Vagina (tissue), 2 donors: ENCODE results near the gene CFAP90.

Source experiments
- POLR2AphosphoS5 ChIP-seq, 2 donors: sonication (generic); formaldehyde crosslinking; IDR thresholded peaks; one replicate each; pipeline ENCODE4 v1.9.0; 2017; ENCODE audit warnings: antibody characterized with exemption in 2 of 2, mild to moderate bottlenecking in 2 of 2, low read depth in 1 of 2; ENCODE audit not compliant: insufficient read depth in 1 of 2
- TF ChIP-seq, protein P1 (sequence below), 3 experiments: fragments of 450-650 bp in 2 of 3; fragments of 200-600 bp in 1 of 3; sonication (generic) in 1 of 3; IDR thresholded peaks; one replicate each; pipeline ENCODE4 v1.5.1; 2017 to 2019; ENCODE audit warnings: antibody characterized with exemption in 3 of 3, mild to moderate bottlenecking in 2 of 3, moderate library complexity in 2 of 3

DNA sequence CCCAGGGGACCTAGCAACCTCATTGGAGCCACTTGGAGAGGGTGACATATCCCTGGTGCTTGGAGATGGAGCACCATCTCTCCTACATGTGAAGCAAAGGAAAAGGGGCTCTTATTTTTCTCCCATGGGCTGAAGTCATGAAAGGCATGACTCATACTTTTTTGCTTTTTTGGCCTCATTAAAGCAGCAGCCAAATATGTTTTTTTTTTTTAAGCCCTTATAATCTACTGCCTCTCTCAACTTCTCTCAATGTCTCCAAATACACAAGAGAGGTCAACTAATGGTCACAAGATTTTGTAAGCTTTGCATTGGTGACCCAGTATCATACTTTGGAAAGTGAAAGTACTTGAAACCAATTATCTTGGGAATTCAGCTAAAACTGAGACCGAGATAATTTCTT lies 1.6 kb upstream of the CFAP90 start:
- TF ChIP-seq POLR2AphosphoS5 (IDR thresholded peaks at IDR 0.05; ENCODE audit: insufficient read depth in 1 of 2, low read depth in 1 of 2), result no peak
- TF ChIP-seq, protein P1, sequence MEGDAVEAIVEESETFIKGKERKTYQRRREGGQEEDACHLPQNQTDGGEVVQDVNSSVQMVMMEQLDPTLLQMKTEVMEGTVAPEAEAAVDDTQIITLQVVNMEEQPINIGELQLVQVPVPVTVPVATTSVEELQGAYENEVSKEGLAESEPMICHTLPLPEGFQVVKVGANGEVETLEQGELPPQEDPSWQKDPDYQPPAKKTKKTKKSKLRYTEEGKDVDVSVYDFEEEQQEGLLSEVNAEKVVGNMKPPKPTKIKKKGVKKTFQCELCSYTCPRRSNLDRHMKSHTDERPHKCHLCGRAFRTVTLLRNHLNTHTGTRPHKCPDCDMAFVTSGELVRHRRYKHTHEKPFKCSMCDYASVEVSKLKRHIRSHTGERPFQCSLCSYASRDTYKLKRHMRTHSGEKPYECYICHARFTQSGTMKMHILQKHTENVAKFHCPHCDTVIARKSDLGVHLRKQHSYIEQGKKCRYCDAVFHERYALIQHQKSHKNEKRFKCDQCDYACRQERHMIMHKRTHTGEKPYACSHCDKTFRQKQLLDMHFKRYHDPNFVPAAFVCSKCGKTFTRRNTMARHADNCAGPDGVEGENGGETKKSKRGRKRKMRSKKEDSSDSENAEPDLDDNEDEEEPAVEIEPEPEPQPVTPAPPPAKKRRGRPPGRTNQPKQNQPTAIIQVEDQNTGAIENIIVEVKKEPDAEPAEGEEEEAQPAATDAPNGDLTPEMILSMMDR (IDR thresholded peaks at IDR 0.05), result no peak
